Neural cell (in vitro differentiated cells): Measurements from ENCODE around the gene FRMPD3. TPM values are rescaled to one million over a fixed set of nuclear protein-coding genes. Genes with fewer than 3 reads are reported as not detected.

Experiments
- H2AFZ ChIP-seq: fragments of 200-600, 300-800 bp; sonication (generic), shearing (Covaris generic); 2 replicates; pipeline ENCODE4 v1.6.0; 2014; ENCODE audit warnings: low read depth, mild to moderate bottlenecking, antibody characterized with exemption, low read length, moderate library complexity
- H3F3A ChIP-seq: fragments of 200-600 bp; shearing (Covaris generic); 2 replicates; pipeline ENCODE4 v1.6.1; 2016; ENCODE audit warnings: mild to moderate bottlenecking, moderate library complexity, mixed read lengths, antibody characterized with exemption, low read length; ENCODE audit not compliant: insufficient read depth, poor library complexity, severe bottlenecking
- H3K27ac ChIP-seq: fragments of 200-600, 300-800 bp; sonication (generic), shearing (Covaris generic); 2 replicates; pipeline ENCODE4 v1.5.1; 2014; ENCODE audit warnings: mild to moderate bottlenecking, low read length, moderate library complexity
- H3K27me3 ChIP-seq: fragments of 300-800, 200-600 bp; sonication (generic), shearing (Covaris generic); 2 replicates; pipeline ENCODE4 v1.6.0; 2014; ENCODE audit warnings: mild to moderate bottlenecking, low read depth, low read length, moderate library complexity; ENCODE audit not compliant: insufficient read depth
- H3K36me3 ChIP-seq: fragments of 300-800, 200-600 bp; sonication (generic), shearing (Covaris generic); 2 replicates; pipeline ENCODE4 v1.5.1; 2014; ENCODE audit warnings: mild to moderate bottlenecking, antibody characterized with exemption, low read length, moderate library complexity; ENCODE audit not compliant: insufficient read depth
- H3K4me2 ChIP-seq: fragments of 300-800, 200-600 bp; sonication (generic), shearing (Covaris generic); 2 replicates; pipeline ENCODE4 v1.6.0; 2014; ENCODE audit warnings: mild to moderate bottlenecking, low read length
- H3K4me3 ChIP-seq: fragments of 300-800, 200-600 bp; sonication (generic), shearing (Covaris generic); 2 replicates; pipeline ENCODE4 v1.5.1; 2014; ENCODE audit warnings: mild to moderate bottlenecking, low read length, moderate library complexity
- H3K79me2 ChIP-seq: fragments of 200-600 bp; shearing (Covaris generic); replicated peaks from 2 replicates; pipeline ENCODE4 v1.6.0; 2014; ENCODE audit warnings: mild to moderate bottlenecking, low read length, moderate library complexity; ENCODE audit not compliant: insufficient read depth
- H3K9ac ChIP-seq: fragments of 300-800, 200-600 bp; sonication (generic), shearing (Covaris generic); 2 replicates; pipeline ENCODE4 v1.6.1; 2016; ENCODE audit warnings: mild to moderate bottlenecking, low read length, mixed read lengths
- H3K9me2 ChIP-seq: fragments of 200-600 bp; shearing (Covaris generic); 2 replicates; pipeline ENCODE4 v1.6.1; 2016; ENCODE audit warnings: mild to moderate bottlenecking, low read length, mixed read lengths; ENCODE audit not compliant: insufficient read depth
- H3K9me3 ChIP-seq: fragments of 200-600, 300-800 bp; sonication (generic), shearing (Covaris generic); 2 replicates; pipeline ENCODE4 v1.6.1; 2016; ENCODE audit warnings: mild to moderate bottlenecking, mixed run types, low read length, moderate library complexity, mixed read lengths
- H4K20me1 ChIP-seq: fragments of 200-600 bp; shearing (Covaris generic); 2 replicates; pipeline ENCODE4 v1.6.1; 2016; ENCODE audit warnings: mild to moderate bottlenecking, mixed run types; ENCODE audit not compliant: insufficient read depth
- CTCF ChIP-seq: fragments of 450-650 bp; IDR thresholded peaks from 2 replicates; pipeline ENCODE4 v1.5.1; 2014; ENCODE audit warnings: antibody characterized with exemption, mild to moderate bottlenecking, moderate library complexity; ENCODE audit not compliant: poor library complexity, severe bottlenecking
- EP300 ChIP-seq: fragments of 450-650 bp; conservative IDR thresholded peaks from 2 replicates; pipeline ENCODE4 v1.6.1; 2014; ENCODE audit warnings: antibody characterized with exemption, mild to moderate bottlenecking, moderate library complexity; ENCODE audit not compliant: poor library complexity, severe bottlenecking
- EZH2 ChIP-seq: fragments of 200-600, 300-800 bp; shearing (Covaris generic), sonication (generic); IDR thresholded peaks from 2 replicates; pipeline ENCODE4 v1.6.1; 2014; ENCODE audit warnings: antibody characterized with exemption, low read length, borderline replicate concordance, mild to moderate bottlenecking; ENCODE audit not compliant: insufficient read depth, poor library complexity, severe bottlenecking
- MXI1 ChIP-seq: fragments of 450-650 bp; conservative IDR thresholded peaks from 2 replicates; pipeline ENCODE4 v1.6.1; 2014; ENCODE audit warnings: antibody characterized with exemption, mild to moderate bottlenecking; ENCODE audit not compliant: poor library complexity, severe bottlenecking
- POLR2AphosphoS5 ChIP-seq: IDR thresholded peaks from 2 replicates; pipeline ENCODE4 v1.6.1; 2012
- RAD21 ChIP-seq: fragments of 450-650 bp; conservative IDR thresholded peaks from 2 replicates; pipeline ENCODE4 v1.6.1; 2014; ENCODE audit warnings: antibody characterized with exemption, mild to moderate bottlenecking, moderate library complexity
- REST ChIP-seq: IDR thresholded peaks from 2 replicates; pipeline ENCODE4 v1.6.1; 2012; ENCODE audit warnings: borderline replicate concordance
- SMC3 ChIP-seq: fragments of 450-650 bp; conservative IDR thresholded peaks from 2 replicates; pipeline ENCODE4 v1.6.1; 2014; ENCODE audit warnings: antibody characterized with exemption, mild to moderate bottlenecking, moderate library complexity; ENCODE audit not compliant: poor library complexity
- TAF1 ChIP-seq: IDR thresholded peaks from 2 replicates; pipeline ENCODE4 v1.6.1; 2012; ENCODE audit warnings: low read depth
- polyA plus RNA-seq: library from polyadenylated mRNA; depleted of rRNA; stranded (reverse); fragments of >200 nt; gene quantifications from 2 replicates; pipeline ENCODE4 v1.2.3, GENCODE V29; 2014

FRMPD3 gene
- polyA plus RNA-seq, 1 donor from 2014 or later = 0.45 TPM

GRCh38 chrX:107484002-107484726, 34.7 kb downstream of the FRMPD3 start:
- H3K4me2 ChIP-seq = no peak overlapping the region
- H4K20me1 ChIP-seq = no peaks in the 10 kb centered on the region
- H3K27ac ChIP-seq = no peak overlapping the region
- no peaks in the 10 kb centered on the region for H3K27me3 ChIP-seq
- no peak overlapping the region for H3K4me3 ChIP-seq
- no peaks in the 10 kb centered on the region for H3K79me2 ChIP-seq
- H3K9me2 ChIP-seq = no peaks in the 10 kb centered on the region
- no peak overlapping the region for H3K9ac ChIP-seq
- no peaks in the 10 kb centered on the region for H3K36me3 ChIP-seq
- no peaks in the 10 kb centered on the region for H3K9me3 ChIP-seq
- H3F3A ChIP-seq = no peaks in the 10 kb centered on the region
- TF ChIP-seq CTCF = no peak
- TF ChIP-seq SMC3 = no peak
- no peak for TF ChIP-seq RAD21
- TF ChIP-seq EZH2 = no peak
- TF ChIP-seq REST = no peak
- no peak for TF ChIP-seq POLR2AphosphoS5
- TF ChIP-seq TAF1 = no peak
- H2AFZ ChIP-seq = no peak overlapping the region

DNA sequence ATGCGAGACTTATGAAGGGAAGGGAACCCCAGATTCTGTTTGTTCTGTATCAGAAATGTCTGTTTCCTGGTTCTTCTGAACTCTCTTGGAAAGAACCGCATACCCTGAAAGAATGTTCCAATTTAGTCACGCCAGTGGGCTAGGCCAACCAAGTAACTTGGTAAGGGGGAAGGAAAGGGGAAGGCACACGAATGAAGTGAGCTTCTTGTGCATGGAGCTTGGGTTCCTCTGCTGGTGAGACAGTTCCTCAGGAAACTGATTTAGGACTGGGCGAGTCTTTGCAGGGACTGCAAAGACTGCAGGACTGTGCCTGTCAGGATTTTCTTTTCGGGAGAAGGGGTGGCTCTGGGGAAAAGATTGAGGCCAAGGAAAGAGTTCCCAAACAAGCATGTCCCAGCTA, 35.6 kb downstream of the FRMPD3 start:
- Histone ChIP-seq H3K79me2 (no peaks in the 10 kb centered on the region), H3K27me3 (no peaks in the 10 kb centered on the region), H2AFZ (no peak overlapping the region), H3K9me2 (no peaks in the 10 kb centered on the region), H4K20me1 (no peaks in the 10 kb centered on the region), H3K4me3 (no peak overlapping the region), H3K36me3 (no peaks in the 10 kb centered on the region), H3K9me3 (no peaks in the 10 kb centered on the region), H3F3A (no peaks in the 10 kb centered on the region), H3K4me2 (no peak overlapping the region), H3K27ac (no peak overlapping the region), H3K9ac (no peak overlapping the region)
- no peak for TF ChIP-seq REST
- no peak for TF ChIP-seq EZH2
- TF ChIP-seq TAF1 = no peak
- TF ChIP-seq EP300 = no peak
- TF ChIP-seq MXI1 = no peak
- TF ChIP-seq SMC3 = no peak
- TF ChIP-seq RAD21 = no peak
- no peak for TF ChIP-seq CTCF
- no peak for TF ChIP-seq POLR2AphosphoS5
